LNCAP (cell line): ENCODE results near the gene MPV17L.

Experiments
- CTCF ChIP-seq: fragments of 450-650 bp; IDR thresholded peaks from 2 replicates; pipeline ENCODE4 v1.5.1; 2017; ENCODE audit warnings: mild to moderate bottlenecking

Gene MPV17L

GRCh38 chr16:15434079-15434424, 38.5 kb downstream of the MPV17L start:
- TF ChIP-seq CTCF, result no peak

- no peak for TF ChIP-seq CTCF
Measured at GRCh38 chr16:15434425-15435215, 39.1 kb downstream of the MPV17L start, which contains the start of gene BMERB1. Gene BMERB1, plus strand, starts transcription at chr16:15434588. Its CDS starts 66 bp downstream, at chr16:15434654.

DNA sequence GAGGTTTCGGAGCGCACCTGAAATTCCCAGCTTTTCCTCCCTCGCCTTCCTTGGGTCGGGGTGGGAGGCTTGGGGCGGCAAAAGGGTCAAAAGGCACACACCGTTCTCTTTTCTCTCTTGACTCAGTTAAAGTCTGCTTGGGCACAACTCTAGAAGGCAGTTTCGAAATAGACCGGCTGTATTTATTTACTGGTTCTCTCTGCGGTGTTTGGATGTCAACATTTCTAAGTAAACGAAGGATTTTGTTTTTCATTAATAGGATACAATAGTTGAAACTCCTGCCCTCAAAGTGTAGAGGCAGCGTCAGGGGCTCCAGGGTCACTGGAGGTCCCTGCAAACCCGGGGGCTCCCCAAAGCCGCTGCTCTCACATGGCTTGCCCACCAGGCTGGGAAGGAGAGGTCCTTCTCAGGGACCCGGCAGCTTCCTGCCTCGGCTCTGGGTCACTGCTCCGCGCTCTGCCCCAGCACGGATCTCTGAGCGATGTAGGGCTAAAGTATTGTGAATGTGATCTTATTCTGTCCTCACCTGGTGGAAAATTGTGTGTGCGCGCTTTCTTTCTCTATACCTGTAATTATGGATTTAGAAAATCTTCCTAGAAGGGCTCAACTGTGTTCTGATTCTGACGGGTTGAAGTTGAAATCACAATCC, 39.8 kb downstream of the MPV17L start:
- no peak for TF ChIP-seq CTCF

DNA sequence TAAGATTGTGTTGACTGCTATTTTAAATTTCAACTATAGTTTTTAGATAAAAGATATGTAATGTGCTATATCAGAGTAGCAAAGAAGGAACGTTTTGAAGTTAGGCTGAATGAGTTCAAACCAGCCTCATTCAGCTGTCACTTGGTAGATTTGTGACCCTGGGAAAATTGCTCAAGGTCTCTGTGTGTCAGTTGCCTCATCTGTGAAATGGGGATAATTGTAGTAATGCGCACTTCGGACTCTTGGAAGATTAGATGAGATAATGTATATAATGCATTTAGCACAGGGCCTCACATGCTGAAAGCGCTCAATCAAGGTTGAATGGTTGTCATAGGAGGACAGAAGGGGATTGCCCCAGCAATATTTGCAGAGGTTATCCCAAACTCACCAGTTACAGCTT, 43.5 kb downstream of the MPV17L start:
- TF ChIP-seq CTCF, result no peak

- TF ChIP-seq CTCF, result no peak
Measured at GRCh38 chr16:15439521-15439920, 44.0 kb downstream of the MPV17L start.

GRCh38 chr16:15440852-15441251, 45.3 kb downstream of the MPV17L start:
- no peak for TF ChIP-seq CTCF

GRCh38 chr16:15443753-15444152, 48.2 kb downstream of the MPV17L start:
- TF ChIP-seq CTCF, result no peak
